ENCODE data around the gene ZNF385B.

- TF ChIP-seq CTCF (IDR thresholded peaks at IDR 0.05) (no peak), EP300 (IDR thresholded peaks at IDR 0.05) (no peak), POLR2AphosphoS5 (IDR thresholded peaks at IDR 0.05) (no peak), POLR2A (IDR thresholded peaks at IDR 0.05) (no peak)
Measured at GRCh38 chr2:179744401-179744800, 117.0 kb downstream of the ZNF385B start.
